HUDEP-2 (cell line): ENCODE measurements around the gene RIMBP2.

Experiments
- DNase-seq, 76 experiments: peaks; one replicate each; lab custom pipeline; 2025; ENCODE audit not compliant: unreplicated experiment in 76 of 76; lab: John Stamatoyannopoulos, UW

Gene RIMBP2

DNA sequence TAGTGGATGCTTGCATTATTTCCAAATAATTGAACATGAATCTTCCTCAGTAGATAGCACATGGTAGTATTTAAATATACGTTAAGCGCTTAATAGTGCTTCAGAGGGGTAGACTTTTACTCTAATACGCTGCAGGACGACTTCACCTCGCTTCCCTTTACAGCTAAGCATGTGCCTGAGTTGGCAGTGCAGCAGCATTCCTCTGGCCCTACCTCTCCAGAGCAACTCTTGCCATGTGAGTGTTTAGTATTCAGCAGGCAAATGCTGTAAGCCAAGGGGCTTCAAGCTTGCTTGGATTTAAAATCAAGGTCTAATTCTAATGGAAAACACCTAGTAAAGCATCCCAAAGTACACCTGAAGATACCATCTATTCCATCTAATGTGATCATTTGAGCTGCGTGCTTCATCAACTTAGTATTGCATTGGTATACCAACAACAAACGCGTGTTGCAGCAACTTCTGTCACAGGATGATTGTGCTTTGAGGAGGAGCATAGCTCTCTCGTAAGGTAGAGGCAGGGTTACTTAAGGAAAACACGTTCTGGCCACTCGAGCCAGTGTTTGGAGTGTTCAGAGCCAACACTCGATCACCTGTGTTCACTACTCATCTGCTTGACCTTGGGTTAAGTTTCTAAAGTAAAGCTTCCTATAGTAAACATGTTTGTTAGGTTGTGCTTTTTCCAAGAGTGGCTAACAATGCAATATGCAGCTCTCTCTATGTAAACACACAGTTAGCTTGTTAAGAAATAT, 317.8 kb downstream of the RIMBP2 start:
- DNase-seq: no peak

DNA sequence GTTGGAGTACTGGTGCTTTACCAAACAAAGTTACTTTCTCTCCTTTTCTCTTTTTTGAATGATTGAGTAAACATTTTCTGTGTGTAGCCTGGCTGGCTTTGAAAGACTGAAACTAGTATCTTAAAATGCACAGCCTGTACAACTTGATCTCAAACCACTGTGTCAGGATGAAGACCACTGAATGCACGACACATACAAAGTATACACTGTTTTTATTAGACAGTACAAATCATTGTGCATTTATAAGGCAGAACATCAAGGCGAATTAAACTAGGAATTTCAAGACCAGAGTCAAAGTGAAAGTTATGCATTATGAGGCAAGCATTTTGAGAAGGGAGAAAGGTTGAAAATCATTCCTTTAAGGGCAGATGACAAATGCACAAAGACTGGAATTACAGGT, 319.4 kb downstream of the RIMBP2 start:
- DNase-seq: no peak

DNA sequence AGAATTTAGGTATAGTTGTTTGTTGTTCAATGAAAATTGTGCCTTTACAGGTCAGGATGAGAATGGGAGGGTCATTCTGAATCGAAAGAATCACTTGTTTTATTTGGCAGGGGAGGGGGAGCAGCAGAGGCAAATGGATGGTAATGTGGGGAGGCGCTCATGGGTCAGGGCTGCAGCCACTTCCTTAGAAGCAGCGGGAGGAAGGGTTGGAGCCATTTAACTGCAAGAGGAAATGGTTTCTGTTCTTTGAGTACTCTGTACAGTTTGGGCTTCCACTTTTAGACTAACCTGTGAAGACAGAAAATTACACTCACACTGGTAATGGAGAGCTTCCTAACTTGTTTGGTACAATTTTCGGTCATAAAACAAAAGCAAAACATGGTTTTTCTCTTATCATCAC, 321.2 kb downstream of the RIMBP2 start:
- DNase-seq: no peak

- DNase-seq: no peak
These were observed 324.9 kb downstream of the RIMBP2 start for GRCh38 chr12:130391186-130391585.

GRCh38 chr12:130385193-130385592, 330.9 kb downstream of the RIMBP2 start:
- no peak for DNase-seq

- no peak for DNase-seq
These were observed 331.9 kb downstream of the RIMBP2 start for GRCh38 chr12:130384234-130384633.

- DNase-seq: no peak
These were observed 333.3 kb downstream of the RIMBP2 start for GRCh38 chr12:130382818-130383217.

- DNase-seq: no peak
These were observed 340.5 kb downstream of the RIMBP2 start for GRCh38 chr12:130375296-130376287.

DNA sequence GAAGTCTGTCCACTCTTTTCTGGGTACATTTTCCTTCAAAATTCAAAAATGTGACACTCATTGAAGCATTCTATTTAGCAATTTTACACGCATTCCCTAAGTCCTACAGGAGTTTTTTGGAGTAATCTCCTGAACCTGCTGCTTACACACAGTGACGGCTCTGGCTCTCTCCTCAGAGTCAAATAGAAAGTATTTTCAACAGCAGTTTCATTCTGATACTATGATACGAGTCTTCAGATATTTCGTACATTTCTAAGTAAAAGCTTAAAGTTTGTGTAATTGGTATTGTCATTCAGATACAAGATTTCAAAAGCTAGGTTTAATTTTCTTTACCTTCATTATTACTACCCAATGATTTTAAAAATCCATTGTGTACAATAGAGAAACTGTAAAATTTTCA, 342.0 kb downstream of the RIMBP2 start:
- no peak for DNase-seq

GRCh38 chr12:130372936-130373335, 343.2 kb downstream of the RIMBP2 start:
- DNase-seq: no peak

DNA sequence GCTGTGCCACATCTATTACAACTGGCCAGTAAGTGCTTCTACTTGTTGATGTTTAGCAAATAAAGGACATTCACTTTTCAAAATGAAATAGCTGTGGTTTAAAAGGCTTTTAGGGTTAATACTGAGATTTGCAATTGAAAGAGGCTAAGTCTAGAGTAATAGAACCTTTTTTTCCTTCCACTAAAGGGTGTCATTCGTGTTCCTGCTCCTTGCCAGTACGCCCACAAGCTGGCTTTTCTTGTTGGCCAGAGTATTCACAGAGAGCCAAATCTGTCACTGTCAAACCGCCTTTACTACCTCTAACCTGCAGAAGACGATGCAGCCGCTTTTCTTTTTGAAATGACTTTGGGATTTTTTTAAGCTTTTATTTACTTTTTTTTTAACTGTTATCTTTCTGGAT, 344.8 kb downstream of the RIMBP2 start:
- no peak for DNase-seq

DNA sequence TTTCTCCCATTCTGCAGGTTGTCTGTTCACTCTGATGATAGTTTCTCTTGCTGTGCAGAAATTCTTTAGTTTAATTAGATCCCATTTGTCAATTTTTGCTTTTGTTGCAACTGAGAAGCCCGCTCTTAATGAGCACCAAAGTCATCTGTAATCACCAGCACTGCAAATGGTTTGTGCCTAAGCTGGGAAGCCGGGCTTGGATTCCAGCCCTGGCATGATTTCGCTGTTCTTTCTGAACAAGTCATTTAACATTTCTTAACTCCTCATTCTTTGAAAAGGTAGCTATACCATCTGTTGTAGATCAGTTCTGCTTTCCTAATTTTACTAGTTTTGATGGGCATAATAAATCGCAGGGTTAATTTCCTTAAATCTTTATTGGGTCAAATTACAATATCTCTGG, 346.3 kb downstream of the RIMBP2 start:
- no peak for DNase-seq

DNA sequence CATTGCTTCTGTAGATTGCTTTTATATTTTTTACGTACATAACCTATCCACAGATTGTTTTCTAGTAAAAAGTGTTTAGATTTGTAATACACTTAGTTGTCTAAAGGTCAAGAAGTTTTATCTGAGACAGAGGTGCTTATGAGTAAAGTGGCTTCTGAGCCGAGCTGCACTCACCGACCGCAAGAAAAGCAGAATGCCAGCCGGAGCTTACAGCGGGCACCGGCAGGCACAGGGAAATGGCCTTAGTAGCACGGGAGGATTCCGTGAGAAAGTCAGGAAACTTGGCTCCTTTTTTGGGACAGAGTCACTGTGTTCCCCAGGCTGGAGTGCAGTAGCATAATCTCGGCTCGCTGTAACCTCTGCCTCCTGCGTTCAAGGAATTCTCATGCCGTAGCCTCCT, 348.6 kb downstream of the RIMBP2 start:
- no peak for DNase-seq

GRCh38 chr12:130367003-130367402, 349.1 kb downstream of the RIMBP2 start:
- no peak for DNase-seq

- no peak for DNase-seq
These were observed 349.9 kb downstream of the RIMBP2 start for GRCh38 chr12:130366159-130366558.

DNA sequence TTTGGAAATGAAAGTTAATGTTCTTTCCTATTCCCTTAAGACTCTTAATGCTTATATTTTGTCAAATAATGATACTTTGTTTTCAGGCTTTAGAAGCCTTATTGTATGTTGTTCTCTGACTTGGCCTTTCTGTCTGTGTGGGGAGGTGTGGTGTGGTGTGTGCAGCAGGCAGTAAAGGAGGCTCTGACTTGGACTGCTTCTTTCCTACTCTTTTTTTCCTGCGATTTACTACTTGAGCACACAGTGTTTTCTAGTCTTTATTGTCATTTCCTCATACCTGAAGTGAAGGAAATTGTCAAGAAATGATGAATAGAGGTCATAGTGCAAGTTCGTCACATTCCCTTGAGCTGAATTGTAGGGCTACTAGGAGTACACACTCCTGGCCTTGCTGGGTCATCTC, 351.5 kb downstream of the RIMBP2 start:
- no peak for DNase-seq

- DNase-seq: no peak
These were observed 354.0 kb downstream of the RIMBP2 start for GRCh38 chr12:130362060-130362459.

DNA sequence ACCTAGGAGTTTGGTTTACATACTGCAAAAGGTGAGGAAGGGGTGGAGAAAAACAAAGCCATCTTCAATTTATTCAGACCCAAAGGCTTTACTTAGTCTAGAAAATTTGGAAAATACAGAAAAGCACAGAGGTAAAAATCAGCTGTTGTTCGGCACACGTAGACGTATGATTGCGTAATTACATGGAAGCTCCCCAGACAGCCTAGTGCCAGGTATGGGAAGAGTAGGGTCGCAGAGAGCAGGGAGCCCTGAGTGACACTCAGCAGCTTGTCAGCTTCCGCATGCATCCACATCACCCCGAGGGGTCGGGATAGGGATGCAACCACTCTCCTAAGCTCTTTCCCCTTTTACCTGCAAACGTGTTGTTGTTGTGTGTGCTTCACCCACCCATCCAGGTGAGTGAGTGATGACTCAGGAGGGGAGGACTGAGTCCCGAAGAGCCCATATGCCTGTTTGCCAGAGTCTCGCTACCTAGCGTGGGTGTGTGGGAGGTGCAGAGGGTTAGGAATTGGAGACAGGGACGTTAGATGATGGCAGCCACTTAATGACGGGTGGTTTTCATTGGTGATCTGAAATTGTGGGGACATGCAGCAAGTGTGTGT, 358.3 kb downstream of the RIMBP2 start:
- no peak for DNase-seq

DNA sequence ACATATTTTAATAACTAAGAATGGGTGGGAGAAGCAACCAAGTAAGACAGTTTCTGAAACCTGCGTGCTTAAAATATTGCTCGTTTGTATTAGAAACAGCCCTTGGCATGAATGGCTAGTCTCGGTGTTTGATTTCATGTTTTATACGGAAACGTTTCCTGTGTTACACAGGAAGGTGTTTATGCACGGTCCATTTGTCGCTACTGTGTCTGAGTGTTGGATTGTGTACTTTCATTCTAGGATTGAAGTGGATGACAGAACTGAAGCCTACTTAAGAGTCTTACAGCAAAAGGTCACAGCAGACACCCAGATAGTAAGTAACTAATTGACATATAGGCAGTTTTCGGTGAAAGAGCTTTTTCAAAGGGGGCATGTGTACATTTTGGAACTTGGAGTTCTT, 358.9 kb downstream of the RIMBP2 start:
- DNase-seq: no peak

DNA sequence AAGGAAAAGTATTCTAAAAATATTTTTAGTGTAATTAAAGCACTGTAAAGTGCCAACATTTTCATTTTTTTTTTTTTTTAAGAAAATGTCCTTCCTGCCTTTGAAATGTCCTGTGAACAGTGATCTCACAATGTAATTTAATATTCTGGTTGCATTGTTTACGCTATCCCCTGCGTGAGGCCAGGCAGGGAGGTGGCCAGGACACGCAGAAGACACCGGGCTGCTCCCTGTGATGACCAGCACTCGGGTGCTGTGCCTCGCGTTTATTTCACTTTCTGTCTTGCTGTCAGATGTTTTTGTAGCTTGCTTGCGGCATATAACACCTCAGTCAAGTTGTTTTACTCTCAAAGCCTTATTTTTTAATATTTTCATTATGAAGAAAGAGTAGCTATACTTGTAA, 359.9 kb downstream of the RIMBP2 start:
- no peak for DNase-seq

DNA sequence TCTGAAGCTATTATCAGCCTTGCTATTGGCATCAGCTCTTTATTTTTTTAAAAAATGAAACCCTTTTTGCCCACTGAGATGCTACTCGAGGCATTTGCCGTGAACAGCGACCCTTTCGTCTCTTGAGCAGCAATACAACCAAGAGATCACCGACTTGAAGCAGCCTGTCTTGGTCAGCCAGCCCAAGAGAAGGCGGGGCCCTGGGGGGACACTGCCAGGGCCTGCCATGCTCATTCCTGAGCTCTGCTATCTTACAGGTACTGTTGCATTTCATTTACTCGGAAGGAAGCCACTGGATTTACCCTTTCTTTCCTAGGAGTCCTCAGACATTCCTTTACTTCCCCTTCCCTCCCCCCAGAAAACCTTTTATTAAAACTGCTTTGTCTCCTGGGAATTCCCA, 361.7 kb downstream of the RIMBP2 start:
- no peak for DNase-seq
